Vagina (tissue), 2 donors: Measurements from ENCODE around the gene GRIA1. TPM values are rescaled to one million over a fixed set of nuclear protein-coding genes. Genes with fewer than 3 reads are reported as not detected.
A peak's percentile ranks its signal among the peaks of the same experiment; 100 is the strongest.

Experiments used
- DNase-seq, 2 donors: peaks; one replicate each; pipeline ENCODE4 v3.0.0-alpha.2; 2017; ENCODE audit errors: extremely low spot score in 2 of 2
- H3K27ac ChIP-seq: fragments of 200-600 bp; sonication (generic); one replicate; pipeline ENCODE4 v1.5.1; 2019
- H3K27me3 ChIP-seq: fragments of 200-600 bp; sonication (generic); one replicate; pipeline ENCODE4 v1.5.1; 2019
- H3K36me3 ChIP-seq, 2 donors: fragments of 200-600 bp; sonication (generic); one replicate each; pipeline ENCODE4 v1.5.1; 2017 to 2019
- H3K4me1 ChIP-seq: fragments of 200-600 bp; sonication (generic); one replicate; pipeline ENCODE4 v1.5.1; 2019
- H3K4me3 ChIP-seq, 2 donors: fragments of 200-600 bp; sonication (generic); 1 replicate in 1 of 2; 2 replicates in 1 of 2; pipeline ENCODE4 v1.5.1; 2016 to 2019
- H3K9me3 ChIP-seq: fragments of 200-600 bp; sonication (generic); one replicate; pipeline ENCODE4 v1.5.1; 2019
- POLR2A ChIP-seq, 2 donors: fragments of 450-650 bp; IDR thresholded peaks; one replicate each; pipeline ENCODE4 v1.6.1; 2017; ENCODE audit warnings: antibody characterized with exemption in 2 of 2, mild to moderate bottlenecking in 2 of 2, moderate library complexity in 2 of 2
- POLR2AphosphoS5 ChIP-seq, 2 donors: sonication (generic); formaldehyde crosslinking; IDR thresholded peaks; one replicate each; pipeline ENCODE4 v1.9.0; 2017; ENCODE audit warnings: antibody characterized with exemption in 2 of 2, mild to moderate bottlenecking in 2 of 2, low read depth in 1 of 2; ENCODE audit not compliant: insufficient read depth in 1 of 2
- intact Hi-C: fragments of 100-400 bp; cut with DNase I; formaldehyde crosslinking; loops from one replicate; pipeline ENCODE4 v1.15.1; 2023
- total RNA-seq: library from RNA; depleted of rRNA; stranded (reverse); fragments of >200 nt; gene quantifications from one replicate; pipeline ENCODE4 v1.2.3, GENCODE V29; 2016
- TF ChIP-seq, protein P1 (sequence below), 3 experiments: fragments of 450-650 bp in 2 of 3; fragments of 200-600 bp in 1 of 3; sonication (generic) in 1 of 3; IDR thresholded peaks; one replicate each; pipeline ENCODE4 v1.5.1; 2017 to 2019; ENCODE audit warnings: antibody characterized with exemption in 3 of 3, mild to moderate bottlenecking in 2 of 3, moderate library complexity in 2 of 3

Gene GRIA1
- total RNA-seq, 1 donor from 2014 or later = not detected

DNA sequence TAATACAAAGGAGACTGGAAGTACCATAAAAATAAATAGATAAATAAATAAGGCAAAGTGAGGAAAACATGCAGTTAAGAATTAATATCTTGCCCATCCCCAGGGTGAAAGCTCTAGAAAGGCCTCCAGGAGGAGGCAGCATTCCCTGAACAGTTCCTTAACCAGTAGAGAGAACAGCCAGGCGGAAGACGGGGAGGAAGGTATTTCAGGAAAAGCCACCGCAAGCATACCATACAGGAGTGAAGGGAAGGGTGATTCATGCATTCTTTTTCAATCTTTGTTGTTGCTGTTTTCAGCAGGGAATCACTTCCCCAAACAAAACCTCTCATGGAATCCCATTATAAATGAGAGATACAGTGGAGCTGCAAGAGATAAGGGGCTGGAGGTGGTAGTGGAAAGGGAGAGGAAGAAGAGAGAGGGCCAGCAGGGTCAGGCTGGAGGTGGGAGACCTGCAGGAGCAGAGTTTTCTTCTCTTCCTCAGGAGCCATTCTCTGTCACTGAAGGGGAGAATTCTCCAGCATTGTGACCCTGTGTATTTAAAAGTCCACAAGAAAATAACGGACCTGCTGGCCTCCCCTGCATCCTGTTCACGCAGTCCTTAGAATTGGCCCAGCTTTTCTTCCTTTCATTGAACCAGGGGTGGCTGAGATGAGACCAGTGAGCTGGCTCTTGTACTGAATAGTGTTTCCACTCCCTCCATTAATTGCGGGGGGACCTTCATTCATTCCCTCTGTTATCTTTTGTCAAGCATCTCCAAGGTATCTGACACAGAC, 292.3 kb downstream of the GRIA1 start:
- Histone ChIP-seq H3K27me3 (no peaks in the 10 kb centered on the region), H3K4me1 (no peaks in the 10 kb centered on the region), H3K9me3 (no peaks in the 10 kb centered on the region), H3K36me3 (no peaks in the 10 kb centered on the region), H3K4me3 (no peak overlapping the region), H3K27ac (no peak overlapping the region)
- DNase-seq = peak in 1 of 2 donors; percentile 56
- intact Hi-C loops = no loop called here
- TF ChIP-seq, protein P1, sequence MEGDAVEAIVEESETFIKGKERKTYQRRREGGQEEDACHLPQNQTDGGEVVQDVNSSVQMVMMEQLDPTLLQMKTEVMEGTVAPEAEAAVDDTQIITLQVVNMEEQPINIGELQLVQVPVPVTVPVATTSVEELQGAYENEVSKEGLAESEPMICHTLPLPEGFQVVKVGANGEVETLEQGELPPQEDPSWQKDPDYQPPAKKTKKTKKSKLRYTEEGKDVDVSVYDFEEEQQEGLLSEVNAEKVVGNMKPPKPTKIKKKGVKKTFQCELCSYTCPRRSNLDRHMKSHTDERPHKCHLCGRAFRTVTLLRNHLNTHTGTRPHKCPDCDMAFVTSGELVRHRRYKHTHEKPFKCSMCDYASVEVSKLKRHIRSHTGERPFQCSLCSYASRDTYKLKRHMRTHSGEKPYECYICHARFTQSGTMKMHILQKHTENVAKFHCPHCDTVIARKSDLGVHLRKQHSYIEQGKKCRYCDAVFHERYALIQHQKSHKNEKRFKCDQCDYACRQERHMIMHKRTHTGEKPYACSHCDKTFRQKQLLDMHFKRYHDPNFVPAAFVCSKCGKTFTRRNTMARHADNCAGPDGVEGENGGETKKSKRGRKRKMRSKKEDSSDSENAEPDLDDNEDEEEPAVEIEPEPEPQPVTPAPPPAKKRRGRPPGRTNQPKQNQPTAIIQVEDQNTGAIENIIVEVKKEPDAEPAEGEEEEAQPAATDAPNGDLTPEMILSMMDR (IDR thresholded peaks at IDR 0.05) = no peak
- TF ChIP-seq POLR2A (IDR thresholded peaks at IDR 0.05) (no peak), POLR2AphosphoS5 (IDR thresholded peaks at IDR 0.05; ENCODE audit: insufficient read depth in 1 of 2, low read depth in 1 of 2) (no peak)

DNA sequence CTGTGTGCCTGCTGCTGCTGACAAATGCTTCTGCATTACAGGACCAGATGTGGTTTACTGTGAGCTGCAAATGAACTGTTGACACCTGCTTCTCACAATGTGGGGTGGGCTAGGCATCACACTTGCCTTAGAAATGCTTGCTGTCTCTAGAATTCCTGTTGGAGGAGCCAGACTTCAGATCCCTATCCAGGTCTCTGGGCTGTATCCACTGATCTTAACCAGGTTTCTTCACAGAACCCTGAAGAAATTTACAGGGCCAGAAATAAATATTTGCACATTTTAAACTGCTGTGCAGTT, 292.8 kb downstream of the GRIA1 start:
- no peaks in the 10 kb centered on the region for H3K9me3 ChIP-seq
- H3K27ac ChIP-seq = no peak overlapping the region
- H3K4me3 ChIP-seq = no peak overlapping the region
- no peak for DNase-seq
- no peaks in the 10 kb centered on the region for H3K4me1 ChIP-seq
- no peak for TF ChIP-seq POLR2A (IDR thresholded peaks at IDR 0.05)
- TF ChIP-seq, protein P1 (IDR thresholded peaks at IDR 0.05) = no peak
- TF ChIP-seq POLR2AphosphoS5 (IDR thresholded peaks at IDR 0.05; ENCODE audit: insufficient read depth in 1 of 2, low read depth in 1 of 2) = no peak
- no peaks in the 10 kb centered on the region for H3K36me3 ChIP-seq
- intact Hi-C loops = no loop called here
- H3K27me3 ChIP-seq = no peaks in the 10 kb centered on the region

DNA sequence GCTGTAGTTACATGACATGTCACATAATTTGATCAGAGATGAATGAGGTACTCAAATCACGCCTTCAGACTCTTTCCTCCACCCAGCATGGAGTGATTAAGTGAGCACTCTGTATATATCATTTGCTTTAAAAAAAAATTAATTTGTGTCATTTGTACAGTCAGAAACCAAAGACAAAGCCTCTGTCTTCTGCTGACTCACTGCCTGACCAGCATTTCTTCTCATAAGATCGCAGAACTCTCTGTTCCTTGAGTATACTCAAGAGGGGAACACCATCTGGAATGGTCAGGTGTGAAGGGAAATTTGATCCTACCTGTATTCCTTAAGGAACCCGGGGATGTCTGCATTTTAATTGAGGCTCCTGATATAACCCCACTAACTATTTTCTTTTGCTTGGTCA, 293.8 kb downstream of the GRIA1 start:
- no peak for TF ChIP-seq POLR2AphosphoS5 (IDR thresholded peaks at IDR 0.05; ENCODE audit: insufficient read depth in 1 of 2, low read depth in 1 of 2)
- TF ChIP-seq POLR2A (IDR thresholded peaks at IDR 0.05) = no peak
- TF ChIP-seq, protein P1 (IDR thresholded peaks at IDR 0.05) = no peak
- Histone ChIP-seq H3K4me3 (no peak overlapping the region), H3K36me3 (no peaks in the 10 kb centered on the region), H3K4me1 (no peaks in the 10 kb centered on the region), H3K9me3 (no peaks in the 10 kb centered on the region), H3K27me3 (no peaks in the 10 kb centered on the region), H3K27ac (no peak overlapping the region)
- no peak for DNase-seq
- intact Hi-C loops = no loop called here

DNA sequence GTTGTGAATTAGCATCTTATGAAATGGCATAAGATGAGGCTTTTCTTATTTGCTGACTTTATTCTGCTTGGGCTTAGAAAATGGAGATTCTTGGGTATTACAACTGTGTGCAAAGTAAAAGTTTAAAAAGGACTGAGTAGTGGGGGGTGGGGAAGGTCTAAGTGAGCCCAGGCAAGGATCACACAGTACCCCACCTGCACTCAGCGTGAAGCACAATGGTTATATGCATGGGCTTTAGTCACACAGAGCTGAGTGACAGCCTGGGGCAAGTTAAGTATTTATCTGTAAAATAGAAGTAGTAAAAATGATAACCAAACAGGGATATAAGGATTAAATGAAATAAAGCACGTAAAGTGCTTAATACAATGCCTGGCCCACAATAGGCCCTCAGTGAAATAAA, 300.9 kb downstream of the GRIA1 start:
- intact Hi-C loops = no loop called here
- no peak overlapping the region for H3K27ac ChIP-seq
- TF ChIP-seq POLR2A (IDR thresholded peaks at IDR 0.05) = no peak
- TF ChIP-seq, protein P1 (IDR thresholded peaks at IDR 0.05) = no peak
- TF ChIP-seq POLR2AphosphoS5 (IDR thresholded peaks at IDR 0.05; ENCODE audit: insufficient read depth in 1 of 2, low read depth in 1 of 2) = no peak
- H3K36me3 ChIP-seq = no peaks in the 10 kb centered on the region
- H3K4me1 ChIP-seq = no peaks in the 10 kb centered on the region
- H3K27me3 ChIP-seq = no peaks in the 10 kb centered on the region
- no peak overlapping the region for H3K4me3 ChIP-seq
- no peak for DNase-seq
- no peaks in the 10 kb centered on the region for H3K9me3 ChIP-seq

DNA sequence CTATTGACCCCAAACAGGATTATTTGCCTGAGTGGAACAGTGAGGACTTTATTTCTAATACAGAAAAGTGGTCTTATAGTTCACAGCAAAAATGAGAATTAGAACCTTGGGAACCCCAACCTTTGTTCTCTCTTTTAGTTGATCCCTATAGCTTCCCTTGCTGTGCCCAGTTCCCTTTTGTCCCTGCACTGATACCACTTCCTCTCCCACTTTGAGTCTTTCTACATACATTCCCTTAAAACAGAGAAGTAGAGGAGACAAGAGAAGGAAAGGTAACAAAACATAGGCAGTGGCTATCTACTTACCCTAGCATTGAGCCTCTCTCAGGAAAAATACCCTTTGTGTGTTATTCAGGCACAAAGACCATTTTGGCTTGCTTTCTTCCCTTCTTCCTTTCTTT, 301.8 kb downstream of the GRIA1 start:
- Histone ChIP-seq H3K27me3 (no peaks in the 10 kb centered on the region), H3K4me3 (no peak overlapping the region), H3K9me3 (no peaks in the 10 kb centered on the region), H3K36me3 (no peaks in the 10 kb centered on the region), H3K27ac (no peak overlapping the region), H3K4me1 (no peaks in the 10 kb centered on the region)
- intact Hi-C loops = no loop called here
- TF ChIP-seq, protein P1 (IDR thresholded peaks at IDR 0.05) = no peak
- TF ChIP-seq POLR2AphosphoS5 (IDR thresholded peaks at IDR 0.05; ENCODE audit: insufficient read depth in 1 of 2, low read depth in 1 of 2) (no peak), POLR2A (IDR thresholded peaks at IDR 0.05) (no peak)
- DNase-seq = no peak
